ENCODE measurements around the gene SH3GL3. TPM values are rescaled to one million over a fixed set of nuclear protein-coding genes. Genes with fewer than 3 reads are reported as not detected.

SH3GL3 gene
- total RNA-seq, 1 experiment from 2014 or later, result not detected

- Histone ChIP-seq H3K4me1 (ENCODE audit: control insufficient read depth, insufficient read depth, low read length) (no peaks in the 10 kb centered on the region), H3K36me3 (ENCODE audit: control insufficient read depth, insufficient read depth, low read length) (no peaks in the 10 kb centered on the region), H3K4me3 (ENCODE audit: low read depth in 2 of 2, low read length in 2 of 2) (no peak overlapping the region), H3K27me3 (ENCODE audit: control insufficient read depth, insufficient read depth, low read length) (no peaks in the 10 kb centered on the region), H3K9me3 (ENCODE audit: control insufficient read depth, insufficient read depth, low read depth, low read length) (no peaks in the 10 kb centered on the region), H3K27ac (ENCODE audit: low read length) (no peak overlapping the region)
- in situ Hi-C loops (cut with HindIII; ENCODE audit: low pct_unique_long_range_greater_than_20kb, low sequenced_read_pairs) (no loop called here), intact Hi-C loops (cut with micrococcal nuclease; ENCODE audit: unreplicated experiment) (no loop called here)
- TF ChIP-seq POLR2AphosphoS5 (IDR thresholded peaks at IDR 0.05; ENCODE audit: low read depth, low read length) (no peak), TCF7L2 (IDR thresholded peaks at IDR 0.05; ENCODE audit: low read depth, low read length) (no peak), SIN3A (IDR thresholded peaks at IDR 0.05; ENCODE audit: borderline replicate concordance, insufficient read depth, low read depth, low read length) (no peak)
- TF ChIP-seq, protein P1, sequence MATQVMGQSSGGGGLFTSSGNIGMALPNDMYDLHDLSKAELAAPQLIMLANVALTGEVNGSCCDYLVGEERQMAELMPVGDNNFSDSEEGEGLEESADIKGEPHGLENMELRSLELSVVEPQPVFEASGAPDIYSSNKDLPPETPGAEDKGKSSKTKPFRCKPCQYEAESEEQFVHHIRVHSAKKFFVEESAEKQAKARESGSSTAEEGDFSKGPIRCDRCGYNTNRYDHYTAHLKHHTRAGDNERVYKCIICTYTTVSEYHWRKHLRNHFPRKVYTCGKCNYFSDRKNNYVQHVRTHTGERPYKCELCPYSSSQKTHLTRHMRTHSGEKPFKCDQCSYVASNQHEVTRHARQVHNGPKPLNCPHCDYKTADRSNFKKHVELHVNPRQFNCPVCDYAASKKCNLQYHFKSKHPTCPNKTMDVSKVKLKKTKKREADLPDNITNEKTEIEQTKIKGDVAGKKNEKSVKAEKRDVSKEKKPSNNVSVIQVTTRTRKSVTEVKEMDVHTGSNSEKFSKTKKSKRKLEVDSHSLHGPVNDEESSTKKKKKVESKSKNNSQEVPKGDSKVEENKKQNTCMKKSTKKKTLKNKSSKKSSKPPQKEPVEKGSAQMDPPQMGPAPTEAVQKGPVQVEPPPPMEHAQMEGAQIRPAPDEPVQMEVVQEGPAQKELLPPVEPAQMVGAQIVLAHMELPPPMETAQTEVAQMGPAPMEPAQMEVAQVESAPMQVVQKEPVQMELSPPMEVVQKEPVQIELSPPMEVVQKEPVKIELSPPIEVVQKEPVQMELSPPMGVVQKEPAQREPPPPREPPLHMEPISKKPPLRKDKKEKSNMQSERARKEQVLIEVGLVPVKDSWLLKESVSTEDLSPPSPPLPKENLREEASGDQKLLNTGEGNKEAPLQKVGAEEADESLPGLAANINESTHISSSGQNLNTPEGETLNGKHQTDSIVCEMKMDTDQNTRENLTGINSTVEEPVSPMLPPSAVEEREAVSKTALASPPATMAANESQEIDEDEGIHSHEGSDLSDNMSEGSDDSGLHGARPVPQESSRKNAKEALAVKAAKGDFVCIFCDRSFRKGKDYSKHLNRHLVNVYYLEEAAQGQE (IDR thresholded peaks at IDR 0.05; ENCODE audit: insufficient read depth in 1 of 2, low read depth in 2 of 2, low read length in 1 of 2), result no peak
- TF ChIP-seq, protein P2, sequence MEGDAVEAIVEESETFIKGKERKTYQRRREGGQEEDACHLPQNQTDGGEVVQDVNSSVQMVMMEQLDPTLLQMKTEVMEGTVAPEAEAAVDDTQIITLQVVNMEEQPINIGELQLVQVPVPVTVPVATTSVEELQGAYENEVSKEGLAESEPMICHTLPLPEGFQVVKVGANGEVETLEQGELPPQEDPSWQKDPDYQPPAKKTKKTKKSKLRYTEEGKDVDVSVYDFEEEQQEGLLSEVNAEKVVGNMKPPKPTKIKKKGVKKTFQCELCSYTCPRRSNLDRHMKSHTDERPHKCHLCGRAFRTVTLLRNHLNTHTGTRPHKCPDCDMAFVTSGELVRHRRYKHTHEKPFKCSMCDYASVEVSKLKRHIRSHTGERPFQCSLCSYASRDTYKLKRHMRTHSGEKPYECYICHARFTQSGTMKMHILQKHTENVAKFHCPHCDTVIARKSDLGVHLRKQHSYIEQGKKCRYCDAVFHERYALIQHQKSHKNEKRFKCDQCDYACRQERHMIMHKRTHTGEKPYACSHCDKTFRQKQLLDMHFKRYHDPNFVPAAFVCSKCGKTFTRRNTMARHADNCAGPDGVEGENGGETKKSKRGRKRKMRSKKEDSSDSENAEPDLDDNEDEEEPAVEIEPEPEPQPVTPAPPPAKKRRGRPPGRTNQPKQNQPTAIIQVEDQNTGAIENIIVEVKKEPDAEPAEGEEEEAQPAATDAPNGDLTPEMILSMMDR (IDR thresholded peaks at IDR 0.05), result no peak
- CTCF ChIA-PET, result no interaction called here
- DNase-seq (ENCODE audit: low read depth, low spot score) (no peak), ATAC-seq (no peak)
- BruUV-seq (replicated peaks), result no TSS peak
- POLR2A ChIA-PET, result no interaction called here
Measured at GRCh38 chr15:83444936-83445335, 2.2 kb upstream of the SH3GL3 start.

GRCh38 chr15:83445643-83446042 is 1.5 kb upstream of the SH3GL3 start:
- DNase-seq (ENCODE audit: low read depth, low spot score) (no peak), ATAC-seq (no peak; the same call in 1 of the 2 replicates)
- no peaks in the 10 kb centered on the region for H3K27me3 ChIP-seq (ENCODE audit: control insufficient read depth, insufficient read depth, low read length)
- intact Hi-C loops (cut with micrococcal nuclease; ENCODE audit: unreplicated experiment), result no loop called here
- H3K4me3 ChIP-seq (ENCODE audit: low read depth in 2 of 2, low read length in 2 of 2), result no peak overlapping the region
- CTCF ChIA-PET, result interaction anchor here (0.7 kb wide), 1 partner anchor 115 kb away, joined by 3 read pairs; no protein-coding TSS in a partner anchor
- POLR2A ChIA-PET, result no interaction called here
- no peaks in the 10 kb centered on the region for H3K4me1 ChIP-seq (ENCODE audit: control insufficient read depth, insufficient read depth, low read length)
- no peak overlapping the region for H3K27ac ChIP-seq (ENCODE audit: low read length)
- H3K36me3 ChIP-seq (ENCODE audit: control insufficient read depth, insufficient read depth, low read length), result no peaks in the 10 kb centered on the region
- no peaks in the 10 kb centered on the region for H3K9me3 ChIP-seq (ENCODE audit: control insufficient read depth, insufficient read depth, low read depth, low read length)
- BruUV-seq (replicated peaks), result no TSS peak
- TF ChIP-seq POLR2AphosphoS5 (IDR thresholded peaks at IDR 0.05; ENCODE audit: low read depth, low read length) (no peak), SIN3A (IDR thresholded peaks at IDR 0.05; ENCODE audit: borderline replicate concordance, insufficient read depth, low read depth, low read length) (no peak), TCF7L2 (IDR thresholded peaks at IDR 0.05; ENCODE audit: low read depth, low read length) (no peak)
- TF ChIP-seq, protein P1 (IDR thresholded peaks at IDR 0.05; ENCODE audit: insufficient read depth in 1 of 2, low read depth in 2 of 2, low read length in 1 of 2), result no peak
- TF ChIP-seq, protein P2 (IDR thresholded peaks at IDR 0.05), result no peak
- in situ Hi-C loops (cut with HindIII; ENCODE audit: low pct_unique_long_range_greater_than_20kb, low sequenced_read_pairs), result no loop called here
